CD8-positive, alpha-beta T cell (primary cell): ENCODE results near the gene CCDC63. TPM values are rescaled to one million over a fixed set of nuclear protein-coding genes. Genes with fewer than 3 reads are reported as not detected.

ENCODE experiments used
- total RNA-seq, 46 experiments: library from RNA in 2 of 46; stranded (reverse) in 2 of 46; gene quantifications; one replicate each; pipeline ENCODE4 v1.2.3 and lab custom pipeline; 2021 to 2026

CCDC63 gene
- total RNA-seq, 2 experiments from 2014 or later = not detected

Other genes with a start within 250 kb of the CCDC63 start
- gene TCTN1, start 232.9 kb upstream of the CCDC63 start, total RNA-seq = 1 to 10 TPM; 4.7 to 4.9 TPM
- gene HVCN1, start 157.9 kb upstream of the CCDC63 start, total RNA-seq = 1 to 10 TPM; 3.0 to 3.8 TPM
- 100 to 1,000 TPM; 147 to 158 TPM for gene PPP1CC, start 104.1 kb upstream of the CCDC63 start, total RNA-seq
- not detected for gene MYL2, start 73.6 kb downstream of the CCDC63 start, total RNA-seq
- under 1 TPM; 0.14 to 0.19 TPM for gene CUX2, start 187.2 kb downstream of the CCDC63 start, total RNA-seq